Tibial nerve (tissue), 4 donors: ENCODE data around the gene FNDC3B.

ENCODE experiments used
- EP300 ChIP-seq, 2 donors: sonication (generic); formaldehyde crosslinking; IDR thresholded peaks; one replicate each; pipeline ENCODE4 v1.6.1; 2017; ENCODE audit warnings: antibody characterized with exemption in 2 of 2, mild to moderate bottlenecking in 1 of 2
- POLR2A ChIP-seq, 2 donors: fragments of 450-650 bp; IDR thresholded peaks; one replicate each; pipeline ENCODE4 v1.6.1; 2017; ENCODE audit warnings: antibody characterized with exemption in 2 of 2, mild to moderate bottlenecking in 2 of 2, moderate library complexity in 2 of 2
- TF ChIP-seq, protein P1 (sequence below), 5 experiments: fragments of 200-600 bp in 3 of 5; fragments of 450-650 bp in 2 of 5; sonication (generic) in 3 of 5; IDR thresholded peaks; one replicate each; pipeline ENCODE4 v1.5.1; 2016 to 2019; ENCODE audit warnings: antibody characterized with exemption in 5 of 5, mild to moderate bottlenecking in 3 of 5, moderate library complexity in 2 of 5

DNA sequence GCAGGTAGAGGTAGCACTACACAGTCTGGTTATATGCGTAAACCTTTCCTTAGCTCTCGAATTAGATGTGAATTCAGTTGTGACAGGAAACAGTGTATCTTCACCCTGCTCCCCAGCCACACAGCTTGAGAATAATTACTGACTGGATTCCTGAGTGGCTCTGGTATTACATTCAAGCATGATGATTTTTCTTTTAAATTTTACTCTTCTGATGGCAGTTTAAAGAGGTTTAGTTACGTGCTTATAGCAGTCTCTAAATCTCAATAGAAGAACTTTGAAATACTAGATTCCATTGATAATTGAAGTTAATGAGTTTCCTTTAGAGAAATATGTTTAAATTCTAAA lies 98.8 kb downstream of the FNDC3B start:
- TF ChIP-seq POLR2A (IDR thresholded peaks at IDR 0.05) = no peak
- TF ChIP-seq, protein P1, sequence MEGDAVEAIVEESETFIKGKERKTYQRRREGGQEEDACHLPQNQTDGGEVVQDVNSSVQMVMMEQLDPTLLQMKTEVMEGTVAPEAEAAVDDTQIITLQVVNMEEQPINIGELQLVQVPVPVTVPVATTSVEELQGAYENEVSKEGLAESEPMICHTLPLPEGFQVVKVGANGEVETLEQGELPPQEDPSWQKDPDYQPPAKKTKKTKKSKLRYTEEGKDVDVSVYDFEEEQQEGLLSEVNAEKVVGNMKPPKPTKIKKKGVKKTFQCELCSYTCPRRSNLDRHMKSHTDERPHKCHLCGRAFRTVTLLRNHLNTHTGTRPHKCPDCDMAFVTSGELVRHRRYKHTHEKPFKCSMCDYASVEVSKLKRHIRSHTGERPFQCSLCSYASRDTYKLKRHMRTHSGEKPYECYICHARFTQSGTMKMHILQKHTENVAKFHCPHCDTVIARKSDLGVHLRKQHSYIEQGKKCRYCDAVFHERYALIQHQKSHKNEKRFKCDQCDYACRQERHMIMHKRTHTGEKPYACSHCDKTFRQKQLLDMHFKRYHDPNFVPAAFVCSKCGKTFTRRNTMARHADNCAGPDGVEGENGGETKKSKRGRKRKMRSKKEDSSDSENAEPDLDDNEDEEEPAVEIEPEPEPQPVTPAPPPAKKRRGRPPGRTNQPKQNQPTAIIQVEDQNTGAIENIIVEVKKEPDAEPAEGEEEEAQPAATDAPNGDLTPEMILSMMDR (IDR thresholded peaks at IDR 0.05) = no peak
- no peak for TF ChIP-seq EP300 (IDR thresholded peaks at IDR 0.05)
